Body of pancreas (tissue), 4 donors: ENCODE data around the gene RHOBTB3.

Experiments
- CTCF ChIP-seq, 7 experiments: fragments of 450-650 bp in 4 of 7; fragments of 200-600 bp in 3 of 7; sonication (generic) in 3 of 7; IDR thresholded peaks; one replicate each; pipeline ENCODE4 v1.5.1; 2016 to 2019; ENCODE audit warnings: antibody characterized with exemption in 7 of 7
- POLR2A ChIP-seq, 3 donors: fragments of 450-650 bp; IDR thresholded peaks; one replicate each; pipeline ENCODE4 v1.6.1; 2016; ENCODE audit warnings: antibody characterized with exemption in 3 of 3, mild to moderate bottlenecking in 2 of 3

- no peak for TF ChIP-seq POLR2A (IDR thresholded peaks at IDR 0.05)
- TF ChIP-seq CTCF (IDR thresholded peaks at IDR 0.05) = no peak
These were observed 41.5 kb upstream of the RHOBTB3 start for GRCh38 chr5:95689680-95690079.
